ENCODE results near the gene HIVEP3.

Gene HIVEP3

DNA sequence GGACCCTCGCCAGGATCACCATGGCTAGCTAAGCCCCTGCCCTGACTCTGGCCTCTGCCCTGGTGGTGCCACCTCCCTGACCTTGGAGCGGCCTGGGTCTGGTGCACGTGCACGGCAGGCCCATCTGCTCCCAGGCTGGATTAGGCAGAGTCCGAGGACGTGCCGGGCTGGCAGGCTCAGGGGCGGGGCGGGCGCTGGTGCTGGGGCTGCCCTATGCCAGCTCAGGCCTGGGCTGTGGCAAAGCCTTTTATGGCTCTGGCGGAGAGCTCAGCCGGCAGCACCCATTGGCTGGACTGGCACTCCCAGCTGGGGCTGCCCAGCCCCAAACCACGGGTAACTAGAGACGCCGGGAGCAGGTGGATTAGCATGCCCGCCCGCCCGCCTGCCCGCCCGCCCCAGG lies 417.1 kb downstream of the HIVEP3 start:
- Histone ChIP-seq H3K4me1 (peaks cover 1 to 51% (median 46%) of the 10 kb centered on the region in 4 donors), H3K27ac (peak overlapping the region in 1 of 2 donors; percentile 97), H3K4me3 (no peak overlapping the region), H3K9me3 (no peaks in the 10 kb centered on the region), H3K27me3 (no peaks in the 10 kb centered on the region), H3K36me3 (no peaks in the 10 kb centered on the region)
- intact Hi-C loops (cut with DNase I; ENCODE audit: low total_unique reads) = no loop called here
- no peak for DNase-seq
- TF ChIP-seq, protein P1, sequence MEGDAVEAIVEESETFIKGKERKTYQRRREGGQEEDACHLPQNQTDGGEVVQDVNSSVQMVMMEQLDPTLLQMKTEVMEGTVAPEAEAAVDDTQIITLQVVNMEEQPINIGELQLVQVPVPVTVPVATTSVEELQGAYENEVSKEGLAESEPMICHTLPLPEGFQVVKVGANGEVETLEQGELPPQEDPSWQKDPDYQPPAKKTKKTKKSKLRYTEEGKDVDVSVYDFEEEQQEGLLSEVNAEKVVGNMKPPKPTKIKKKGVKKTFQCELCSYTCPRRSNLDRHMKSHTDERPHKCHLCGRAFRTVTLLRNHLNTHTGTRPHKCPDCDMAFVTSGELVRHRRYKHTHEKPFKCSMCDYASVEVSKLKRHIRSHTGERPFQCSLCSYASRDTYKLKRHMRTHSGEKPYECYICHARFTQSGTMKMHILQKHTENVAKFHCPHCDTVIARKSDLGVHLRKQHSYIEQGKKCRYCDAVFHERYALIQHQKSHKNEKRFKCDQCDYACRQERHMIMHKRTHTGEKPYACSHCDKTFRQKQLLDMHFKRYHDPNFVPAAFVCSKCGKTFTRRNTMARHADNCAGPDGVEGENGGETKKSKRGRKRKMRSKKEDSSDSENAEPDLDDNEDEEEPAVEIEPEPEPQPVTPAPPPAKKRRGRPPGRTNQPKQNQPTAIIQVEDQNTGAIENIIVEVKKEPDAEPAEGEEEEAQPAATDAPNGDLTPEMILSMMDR (IDR thresholded peaks at IDR 0.05) = no peak

DNA sequence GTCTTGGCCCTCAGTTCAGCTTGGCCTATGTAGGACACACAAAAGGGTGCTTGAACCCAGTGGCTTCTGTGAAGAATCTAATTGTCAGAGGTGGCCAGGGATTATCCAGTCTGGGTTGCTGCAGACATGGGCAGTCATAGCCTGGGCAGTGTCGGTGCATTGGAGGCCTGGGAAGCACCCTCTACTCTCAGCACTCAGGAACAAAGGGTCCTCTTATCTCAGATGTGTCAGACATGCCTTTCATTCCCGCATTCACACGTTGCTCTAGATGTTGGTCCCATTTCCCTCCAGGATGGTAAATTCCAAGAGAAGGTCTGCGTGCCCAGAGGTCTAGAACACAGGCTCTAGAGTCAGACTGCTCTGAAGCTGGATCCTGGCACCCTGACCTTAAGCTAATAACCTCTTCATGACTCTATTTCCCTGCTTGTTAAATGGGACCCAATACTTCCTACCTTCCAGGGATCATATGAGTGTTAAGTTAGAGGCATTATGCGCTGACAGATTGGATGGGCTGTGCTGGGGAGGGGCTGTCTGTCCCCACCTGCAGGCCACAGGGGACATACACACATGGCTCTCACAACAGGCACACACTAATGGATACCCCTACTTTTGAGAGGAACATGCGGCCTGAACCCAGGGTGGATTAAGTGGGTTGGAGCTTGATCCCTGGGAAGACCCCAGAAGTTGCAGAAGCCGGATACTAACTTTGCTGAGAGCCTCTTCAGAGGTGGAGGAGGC lies 417.8 kb downstream of the HIVEP3 start:
- TF ChIP-seq, protein P1 (IDR thresholded peaks at IDR 0.05) = no peak

DNA sequence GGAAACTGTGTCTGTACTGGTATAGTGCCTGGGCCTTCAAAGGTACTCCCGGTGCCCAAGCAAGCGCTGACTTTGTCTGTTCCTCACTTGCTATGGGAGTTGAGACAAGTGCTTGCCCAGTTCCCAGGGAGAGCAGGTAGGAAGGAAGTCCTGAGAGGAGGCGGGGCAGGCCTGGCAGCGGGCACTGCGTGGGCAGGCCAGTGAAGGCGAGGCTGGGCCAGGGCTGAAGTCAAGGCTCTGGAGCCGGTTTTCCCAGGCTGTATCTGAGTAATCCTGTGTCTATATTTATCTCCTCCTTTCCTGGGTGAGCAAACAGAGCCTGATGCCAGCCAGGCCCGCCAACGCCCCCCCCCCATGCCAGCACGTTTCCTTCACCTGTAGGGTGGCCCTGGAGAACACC lies 418.3 kb downstream of the HIVEP3 start:
- Histone ChIP-seq H3K27ac (peak overlapping the region; percentile 96 to 97), H3K36me3 (no peaks in the 10 kb centered on the region), H3K27me3 (no peaks in the 10 kb centered on the region), H3K9me3 (no peaks in the 10 kb centered on the region), H3K4me1 (peaks cover 5 to 61% (median 56%) of the 10 kb centered on the region in 4 donors), H3K4me3 (no peak overlapping the region)
- TF ChIP-seq, protein P1 (IDR thresholded peaks at IDR 0.05) = no peak
- peak; percentile 45 to 92 for DNase-seq
- intact Hi-C loops (cut with DNase I; ENCODE audit: low total_unique reads) = no loop called here

More for the DNA sequence above, 417.8 kb downstream of the HIVEP3 start:
- Histone ChIP-seq H3K36me3 (no peaks in the 10 kb centered on the region), H3K27ac (peak overlapping the region; percentile 96 to 97), H3K27me3 (no peaks in the 10 kb centered on the region), H3K9me3 (no peaks in the 10 kb centered on the region), H3K4me3 (no peak overlapping the region), H3K4me1 (peaks cover 5 to 55% (median 51%) of the 10 kb centered on the region in 4 donors)
- DNase-seq = no peak
- intact Hi-C loops (cut with DNase I; ENCODE audit: low total_unique reads) = no loop called here

DNA sequence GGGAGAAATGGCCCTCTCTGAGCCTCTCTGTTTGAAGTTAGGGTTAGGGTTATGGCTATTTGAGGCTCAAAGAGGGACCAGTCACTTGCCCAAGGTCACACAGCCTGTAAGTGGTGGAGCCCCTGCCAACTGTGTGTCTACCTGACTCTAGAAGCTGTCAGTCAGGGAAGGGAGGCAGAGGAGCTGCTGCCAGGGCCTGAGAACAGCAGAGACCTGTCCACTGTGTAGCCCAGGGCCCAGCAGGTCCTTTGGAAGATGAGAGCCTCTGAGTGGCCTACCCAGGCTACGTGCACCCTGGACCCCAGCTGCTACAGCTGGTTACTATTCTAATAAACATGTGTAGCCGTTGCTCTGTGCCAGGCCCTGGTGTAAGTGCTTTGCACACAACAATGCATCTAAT lies 419.1 kb downstream of the HIVEP3 start:
- Histone ChIP-seq H3K36me3 (no peaks in the 10 kb centered on the region), H3K27me3 (no peaks in the 10 kb centered on the region), H3K9me3 (no peaks in the 10 kb centered on the region), H3K4me1 (peaks cover 5 to 68% (median 58%) of the 10 kb centered on the region in 4 donors), H3K27ac (peak overlapping the region; percentile 96 to 97), H3K4me3 (no peak overlapping the region)
- intact Hi-C loops (cut with DNase I; ENCODE audit: low total_unique reads) = no loop called here
- DNase-seq = no peak
- TF ChIP-seq, protein P1 (IDR thresholded peaks at IDR 0.05) = no peak

DNA sequence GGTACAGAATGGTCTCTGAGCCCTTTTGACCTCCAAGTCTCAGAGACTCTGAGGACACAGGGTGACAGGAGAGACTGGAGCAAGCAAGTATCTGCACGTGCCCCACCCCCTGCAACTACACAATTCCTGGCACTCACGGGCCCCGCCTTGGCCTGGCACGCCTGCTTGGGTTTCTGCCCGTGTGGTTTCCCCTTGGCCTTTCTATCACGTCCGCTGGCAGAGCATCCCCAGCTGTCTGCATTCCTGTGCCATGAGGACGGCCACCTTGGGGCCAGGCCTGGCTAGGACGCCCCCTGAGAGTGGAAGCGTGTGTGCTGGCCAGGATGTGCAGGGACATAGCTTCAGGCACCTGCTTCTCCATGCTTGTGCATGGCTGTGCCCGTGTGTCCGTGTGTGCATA lies 419.9 kb downstream of the HIVEP3 start:
- Histone ChIP-seq H3K27me3 (no peaks in the 10 kb centered on the region), H3K4me3 (no peak overlapping the region), H3K27ac (peak overlapping the region; percentile 96 to 97), H3K9me3 (no peaks in the 10 kb centered on the region), H3K36me3 (no peaks in the 10 kb centered on the region), H3K4me1 (peaks cover 5 to 68% (median 58%) of the 10 kb centered on the region in 4 donors)
- TF ChIP-seq, protein P1 (IDR thresholded peaks at IDR 0.05) = no peak
- intact Hi-C loops (cut with DNase I; ENCODE audit: low total_unique reads) = no loop called here
- peak in 1 of 2 donors; percentile 90 for DNase-seq

Data from tibial artery (tissue), 4 donors.